PC-3 (cell line): Measurements from ENCODE around the gene C9orf50. TPM values are rescaled to one million over a fixed set of nuclear protein-coding genes. Genes with fewer than 3 reads are reported as not detected.

Source experiments
- ATAC-seq: fragments of 200-7000 bp; cut with Tn5 transposase; 2 replicates; pipeline ENCODE4 v1.9.1; 2020; ENCODE audit warnings: mild to moderate bottlenecking, moderate library complexity
- BruUV-seq: library from RNA; stranded (reverse); fragments of 400-500 nt; replicated peaks from 2 replicates; lab custom pipeline; 2021; lab: Mats Ljungman, UMichigan
- CTCF ChIA-PET: fragments of 300-600 bp; sonication (Branson Sonifier 250); formaldehyde crosslinking; loops from one replicate; lab custom pipeline; 2022; ENCODE audit warnings: antibody characterized with exemption; lab: Charles Lee
- POLR2A ChIA-PET: fragments of 300-600 bp; sonication (Branson Sonifier 250); formaldehyde crosslinking; loops from one replicate; lab custom pipeline; 2022; ENCODE audit warnings: antibody characterized with exemption; ENCODE audit not compliant: unreplicated experiment; lab: Charles Lee
- DNase-seq: peaks from one replicate; pipeline ENCODE4 v3.0.0-alpha.2; 2015
- H2AFZ ChIP-seq: fragments of 300-600 bp; sonication (generic); 2 replicates; pipeline ENCODE4 v1.6.0; 2016; ENCODE audit warnings: antibody characterized with exemption, low read length
- H3F3A ChIP-seq: fragments of 300-600 bp; sonication (generic); one replicate; pipeline ENCODE4 v1.6.0; 2017; ENCODE audit warnings: antibody characterized with exemption, low read length, control low read depth, mild to moderate bottlenecking; ENCODE audit not compliant: unreplicated experiment
- H3K27ac ChIP-seq: fragments of 300-600 bp; sonication (generic); 2 replicates; pipeline ENCODE4 v1.5.1; 2016; ENCODE audit warnings: mild to moderate bottlenecking, low read length
- H3K27me3 ChIP-seq: fragments of 300-600 bp; sonication (generic); 2 replicates; pipeline ENCODE4 v1.6.1; 2016; ENCODE audit warnings: low read length, mixed read lengths
- H3K36me3 ChIP-seq: fragments of 300-600 bp; sonication (generic); 2 replicates; pipeline ENCODE4 v1.6.1; 2016; ENCODE audit warnings: low read depth, mixed run types, low read length, mixed read lengths
- H3K4me1 ChIP-seq: fragments of 300-600 bp; sonication (generic); 2 replicates; pipeline ENCODE4 v1.5.1; 2016; ENCODE audit warnings: low read length; ENCODE audit not compliant: insufficient read depth
- H3K4me2 ChIP-seq: fragments of 300-600 bp; sonication (generic); 2 replicates; pipeline ENCODE4 v1.6.0; 2016; ENCODE audit warnings: low read length
- H3K4me3 ChIP-seq: fragments of 300-600 bp; sonication (generic); 2 replicates; pipeline ENCODE4 v1.5.1; 2016; ENCODE audit warnings: mild to moderate bottlenecking, low read length, mixed read lengths
- H3K79me2 ChIP-seq: fragments of 300-600 bp; sonication (generic); 2 replicates; pipeline ENCODE4 v1.6.1; 2017; ENCODE audit warnings: low read length, mixed read lengths
- H3K9ac ChIP-seq: fragments of 300-600 bp; sonication (generic); 2 replicates; pipeline ENCODE4 v1.6.0; 2016; ENCODE audit warnings: mild to moderate bottlenecking, low read length
- H3K9me2 ChIP-seq: fragments of 300-600 bp; sonication (generic); replicated peaks from 2 replicates; pipeline ENCODE4 v1.6.1; 2016; ENCODE audit warnings: mixed run types, low read length, mixed read lengths
- H3K9me3 ChIP-seq: fragments of 300-600 bp; sonication (generic); 2 replicates; pipeline ENCODE4 v1.6.1; 2016; ENCODE audit warnings: low read length, mixed read lengths
- H4K20me1 ChIP-seq: fragments of 300-600 bp; sonication (generic); 2 replicates; pipeline ENCODE4 v1.6.1; 2016; ENCODE audit warnings: low read length, mixed read lengths
- EZH2 ChIP-seq: fragments of 300-600 bp; sonication (generic); IDR thresholded peaks from one replicate; pipeline ENCODE4 v1.6.1; 2017; ENCODE audit warnings: antibody characterized with exemption, mild to moderate bottlenecking, low read length; ENCODE audit not compliant: unreplicated experiment
- EZH2phosphoT487 ChIP-seq: fragments of 300-600 bp; sonication (generic); IDR thresholded peaks from 2 replicates; pipeline ENCODE4 v1.6.1; 2018; ENCODE audit warnings: mild to moderate bottlenecking, antibody characterized with exemption, low read length, borderline replicate concordance
- intact Hi-C: fragments of 100-400 bp; cut with micrococcal nuclease; formaldehyde crosslinking; loops from 2 replicates; pipeline ENCODE4 v1.9.0; 2023
- total RNA-seq: library from RNA; depleted of rRNA; stranded (reverse); fragments of >200 nt; gene quantifications from 2 replicates; pipeline ENCODE4 v1.2.3, GENCODE V29; 2014
- TF ChIP-seq, protein P1 (sequence below): fragments of 300-600 bp; sonication (generic); conservative IDR thresholded peaks from 2 replicates; pipeline ENCODE4 v1.5.1; 2017; ENCODE audit warnings: antibody characterized with exemption, low read depth, mild to moderate bottlenecking, low read length

C9orf50 gene
- total RNA-seq, 1 experiment from 2014 or later, result not detected

DNA sequence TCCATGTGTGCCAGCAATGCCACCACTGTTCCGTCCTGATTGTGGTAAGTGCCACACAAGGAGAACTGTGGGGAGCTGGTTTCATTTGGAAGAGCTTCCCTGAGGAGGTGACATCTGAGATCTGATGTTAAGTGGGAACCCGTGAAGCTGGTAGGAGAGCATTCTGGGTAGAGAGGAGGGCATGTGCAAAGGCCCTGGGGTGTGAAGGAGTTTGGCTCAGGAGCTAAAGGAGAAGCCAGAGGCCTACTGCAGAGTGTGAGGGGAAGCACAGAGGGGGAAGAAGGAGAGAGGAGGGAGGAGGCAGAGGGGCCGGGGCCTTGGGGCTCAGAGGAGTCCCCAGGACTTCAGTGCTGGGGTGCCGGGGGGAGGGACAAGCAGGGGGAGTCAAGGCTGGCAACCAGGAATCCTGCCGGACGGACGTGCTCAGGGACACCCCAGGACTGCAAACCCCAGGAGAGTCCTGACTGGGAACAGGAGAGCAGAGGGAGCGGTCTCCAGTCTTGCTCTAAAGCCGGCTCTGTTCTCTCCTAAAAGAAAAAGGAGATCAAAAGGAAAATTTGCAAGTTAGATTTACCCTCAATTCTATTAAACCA lies 19.7 kb downstream of the C9orf50 start:
- DNase-seq (no peak), ATAC-seq (no peak)
- no peaks in the 10 kb centered on the region for H3K9me2 ChIP-seq
- CTCF ChIA-PET, result interaction anchor here (0.6 kb wide), 1 partner anchor 61 kb away, joined by 3 read pairs; no protein-coding TSS in a partner anchor
- H2AFZ ChIP-seq, result no peak overlapping the region
- no peak overlapping the region for H3K4me3 ChIP-seq
- H3F3A ChIP-seq, result no peaks in the 10 kb centered on the region
- H3K27ac ChIP-seq, result no peak overlapping the region
- no peaks in the 10 kb centered on the region for H3K79me2 ChIP-seq
- no peaks in the 10 kb centered on the region for H3K27me3 ChIP-seq
- no peak overlapping the region for H3K9ac ChIP-seq
- peaks cover 2% of the 10 kb centered on the region; the same call in 1 of the 2 replicates for H3K4me1 ChIP-seq
- intact Hi-C loops, result no loop called here
- H3K36me3 ChIP-seq, result no peaks in the 10 kb centered on the region
- TF ChIP-seq EZH2phosphoT487 (no peak), EZH2 (no peak)
- TF ChIP-seq, protein P1, sequence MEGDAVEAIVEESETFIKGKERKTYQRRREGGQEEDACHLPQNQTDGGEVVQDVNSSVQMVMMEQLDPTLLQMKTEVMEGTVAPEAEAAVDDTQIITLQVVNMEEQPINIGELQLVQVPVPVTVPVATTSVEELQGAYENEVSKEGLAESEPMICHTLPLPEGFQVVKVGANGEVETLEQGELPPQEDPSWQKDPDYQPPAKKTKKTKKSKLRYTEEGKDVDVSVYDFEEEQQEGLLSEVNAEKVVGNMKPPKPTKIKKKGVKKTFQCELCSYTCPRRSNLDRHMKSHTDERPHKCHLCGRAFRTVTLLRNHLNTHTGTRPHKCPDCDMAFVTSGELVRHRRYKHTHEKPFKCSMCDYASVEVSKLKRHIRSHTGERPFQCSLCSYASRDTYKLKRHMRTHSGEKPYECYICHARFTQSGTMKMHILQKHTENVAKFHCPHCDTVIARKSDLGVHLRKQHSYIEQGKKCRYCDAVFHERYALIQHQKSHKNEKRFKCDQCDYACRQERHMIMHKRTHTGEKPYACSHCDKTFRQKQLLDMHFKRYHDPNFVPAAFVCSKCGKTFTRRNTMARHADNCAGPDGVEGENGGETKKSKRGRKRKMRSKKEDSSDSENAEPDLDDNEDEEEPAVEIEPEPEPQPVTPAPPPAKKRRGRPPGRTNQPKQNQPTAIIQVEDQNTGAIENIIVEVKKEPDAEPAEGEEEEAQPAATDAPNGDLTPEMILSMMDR, result no peak
- H3K4me2 ChIP-seq, result no peak overlapping the region
- POLR2A ChIA-PET, result no interaction called here
- no TSS peak for BruUV-seq
- H4K20me1 ChIP-seq, result no peaks in the 10 kb centered on the region
- H3K9me3 ChIP-seq, result no peaks in the 10 kb centered on the region

DNA sequence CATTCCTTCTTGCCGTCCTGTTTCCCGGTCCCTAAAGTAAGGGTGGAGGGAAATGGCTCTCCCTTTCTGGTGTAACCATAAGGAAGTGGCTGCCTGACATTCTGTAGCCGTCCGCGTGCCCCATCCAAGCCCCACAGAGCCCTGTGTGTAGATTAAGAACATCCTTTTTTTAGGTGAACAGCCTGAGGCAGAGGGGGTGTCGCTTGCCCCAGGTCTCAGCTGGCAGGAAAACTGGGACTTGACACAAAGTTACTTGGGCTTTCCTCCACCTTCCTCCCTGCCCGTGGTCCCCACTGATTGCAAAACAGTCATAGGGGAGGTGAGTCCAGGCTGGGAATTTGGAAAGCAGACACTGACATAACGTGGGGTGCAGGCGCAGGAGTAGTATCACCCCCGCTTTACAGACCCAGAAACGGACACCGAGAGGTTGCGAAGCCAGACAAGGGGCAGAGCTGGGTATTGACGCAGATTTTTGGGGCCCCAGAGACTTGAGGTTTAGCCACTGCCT lies 22.8 kb downstream of the C9orf50 start:
- Histone ChIP-seq H4K20me1 (no peaks in the 10 kb centered on the region), H3K9me2 (no peaks in the 10 kb centered on the region), H2AFZ (no peak overlapping the region), H3K79me2 (no peaks in the 10 kb centered on the region), H3K4me1 (peaks cover 2% of the 10 kb centered on the region; the same call in 1 of the 2 replicates), H3K4me3 (no peak overlapping the region), H3K27me3 (no peaks in the 10 kb centered on the region), H3K9me3 (no peaks in the 10 kb centered on the region), H3K9ac (no peak overlapping the region), H3K27ac (no peak overlapping the region), H3F3A (no peaks in the 10 kb centered on the region), H3K36me3 (no peaks in the 10 kb centered on the region), H3K4me2 (peak overlapping the region; percentile 86; the same call in 1 of the 2 replicates)
- no TSS peak for BruUV-seq
- intact Hi-C loops, result no loop called here
- ATAC-seq (no peak), DNase-seq (no peak)
- ChIA-PET CTCF (no interaction called here), POLR2A (interaction anchor here (0.6 kb wide), 1 partner anchor 458 kb away, joined by 3 read pairs; no protein-coding TSS in a partner anchor)
- TF ChIP-seq EZH2phosphoT487, result no peak
- TF ChIP-seq, protein P1, result no peak
- TF ChIP-seq EZH2, result no peak
